ENCODE results near the gene DPH1. TPM values are rescaled to one million over a fixed set of nuclear protein-coding genes. Genes with fewer than 3 reads are reported as not detected.

DPH1 gene
- total RNA-seq, 2 experiments from 2014 or later: 40.1 to 45.0 TPM

DNA sequence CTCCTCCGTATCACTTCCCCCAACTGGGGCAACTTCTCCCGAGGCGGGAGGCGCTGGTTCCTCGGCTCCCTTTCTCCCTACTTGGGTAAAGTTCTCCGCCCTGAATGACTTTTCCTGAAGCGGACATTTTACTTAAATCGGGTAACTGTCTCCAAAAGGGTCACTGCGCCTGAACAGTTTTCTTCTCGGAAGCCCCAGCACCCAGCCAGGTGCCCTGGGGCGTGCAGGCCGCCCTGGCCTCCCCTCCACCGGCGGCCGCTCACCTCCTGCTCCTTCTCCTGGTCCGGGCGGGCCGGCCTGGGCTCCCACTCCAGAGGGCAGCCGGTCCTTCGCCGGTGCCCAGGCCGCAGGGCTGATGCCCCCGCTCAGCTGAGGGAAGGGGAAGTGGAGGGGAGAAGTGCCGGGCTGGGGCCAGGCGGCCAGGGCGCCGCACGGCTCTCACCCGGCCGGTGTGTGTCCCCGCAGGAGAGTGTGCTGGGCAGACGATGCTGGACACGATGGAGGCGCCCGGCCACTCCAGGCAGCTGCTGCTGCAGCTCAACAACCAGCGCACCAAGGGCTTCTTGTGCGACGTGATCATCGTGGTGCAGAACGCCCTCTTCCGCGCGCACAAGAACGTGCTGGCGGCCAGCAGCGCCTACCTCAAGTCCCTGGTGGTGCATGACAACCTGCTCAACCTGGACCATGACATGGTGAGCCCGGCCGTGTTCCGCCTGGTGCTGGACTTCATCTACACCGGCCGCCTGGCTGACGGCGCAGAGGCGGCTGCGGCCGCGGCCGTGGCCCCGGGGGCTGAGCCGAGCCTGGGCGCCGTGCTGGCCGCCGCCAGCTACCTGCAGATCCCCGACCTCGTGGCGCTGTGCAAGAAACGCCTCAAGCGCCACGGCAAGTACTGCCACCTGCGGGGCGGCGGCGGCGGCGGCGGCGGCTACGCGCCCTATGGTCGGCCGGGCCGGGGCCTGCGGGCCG is 26.5 kb downstream of the DPH1 start:
- ChIA-PET CTCF (interaction anchor here (0.6 to 7.4 kb wide), 11 partner anchors 12 to 794 kb away, joined by 3 to 115 read pairs (median 5); no protein-coding TSS in a partner anchor), POLR2A (interaction anchor here (0.6 to 3.2 kb wide), 10 partner anchors 8 to 209 kb away, joined by 3 to 20 read pairs (median 4); no protein-coding TSS in a partner anchor)

- CTCF ChIA-PET: interaction anchor here (0.6 to 7.4 kb wide), 10 partner anchors 11 to 793 kb away, joined by 3 to 115 read pairs (median 4); no protein-coding TSS in a partner anchor
- POLR2A ChIA-PET: interaction anchor here (1.2 to 3.2 kb wide), 3 partner anchors 12 to 188 kb away, joined by 5 to 20 read pairs (median 17); no protein-coding TSS in a partner anchor
These were observed 27.3 kb downstream of the DPH1 start for GRCh38 chr17:2057175-2057759.

- ChIA-PET CTCF (interaction anchor here (0.7 to 7.4 kb wide), 13 partner anchors 10 to 224 kb away, joined by 3 to 115 read pairs (median 4); no protein-coding TSS in a partner anchor), POLR2A (interaction anchor here (0.9 to 1.2 kb wide), 3 partner anchors 11 to 187 kb away, joined by 4 to 6 read pairs (median 5); no protein-coding TSS in a partner anchor)
These were observed 28.0 kb downstream of the DPH1 start for GRCh38 chr17:2057760-2058585.

DNA sequence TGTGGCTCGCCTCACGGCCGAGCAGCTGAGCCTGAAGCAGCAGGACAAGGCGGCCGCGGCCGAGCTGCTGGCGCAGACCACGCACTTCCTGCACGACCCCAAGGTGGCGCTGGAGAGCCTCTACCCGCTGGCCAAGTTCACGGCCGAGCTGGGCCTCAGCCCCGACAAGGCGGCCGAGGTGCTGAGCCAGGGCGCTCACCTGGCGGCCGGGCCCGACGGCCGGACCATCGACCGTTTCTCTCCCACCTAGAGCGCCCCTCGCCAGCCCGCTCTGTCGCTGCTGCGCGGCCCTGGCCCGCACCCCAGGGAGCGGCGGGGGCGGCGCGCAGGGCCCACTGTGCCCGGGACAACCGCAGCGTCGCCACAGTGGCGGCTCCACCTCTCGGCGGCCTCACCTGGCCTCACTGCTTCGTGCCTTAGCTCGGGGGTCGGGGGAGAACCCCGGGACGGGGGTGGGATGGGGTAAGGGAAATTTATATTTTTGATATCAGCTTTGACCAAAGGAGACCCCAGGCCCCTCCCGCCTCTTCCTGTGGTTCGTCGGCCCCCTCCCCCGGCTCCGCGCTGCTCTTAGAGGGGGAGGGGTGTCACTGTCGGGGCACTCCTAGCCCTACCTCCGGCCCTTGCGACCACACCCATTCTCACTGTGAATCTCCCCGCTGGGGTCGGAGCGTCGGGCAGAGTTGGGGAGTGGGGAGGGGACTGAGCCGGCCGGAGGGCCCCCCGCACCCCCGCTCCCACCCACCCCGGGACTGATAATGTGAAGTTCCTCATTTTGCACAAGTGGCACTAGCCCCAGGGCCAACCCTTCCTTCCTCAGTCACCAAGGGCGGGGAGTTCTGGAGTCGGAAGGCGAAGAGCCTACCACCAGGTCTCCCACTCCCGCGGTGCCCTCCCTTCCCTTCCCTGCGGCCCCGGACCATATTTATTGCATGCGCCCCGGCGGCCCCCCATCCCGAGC is 28.9 kb downstream of the DPH1 start:
- ChIA-PET POLR2A (interaction anchor here (0.9 to 1.2 kb wide), 3 partner anchors 10 to 186 kb away, joined by 4 to 6 read pairs (median 5); no protein-coding TSS in a partner anchor), CTCF (interaction anchor here (0.6 to 7.4 kb wide), 17 partner anchors 9 to 394 kb away, joined by 3 to 115 read pairs (median 4); no protein-coding TSS in a partner anchor)

GRCh38 chr17:2059547-2060384 is 29.8 kb downstream of the DPH1 start:
- POLR2A ChIA-PET: no interaction called here

DNA sequence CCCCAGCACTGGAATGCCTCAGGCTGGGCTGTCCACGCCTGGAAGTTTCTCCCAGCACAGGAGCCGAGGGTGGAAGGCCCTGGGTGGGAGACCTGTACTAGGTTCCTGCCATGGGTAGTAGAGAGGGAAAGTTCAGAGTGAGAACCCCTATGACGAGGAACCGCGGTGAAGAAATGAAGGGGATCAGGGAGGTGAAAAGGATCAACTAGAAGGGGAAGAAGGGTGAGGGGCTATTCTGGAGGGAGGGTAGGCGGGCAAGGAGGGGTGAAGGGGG is 30.4 kb downstream of the DPH1 start:
- ChIA-PET POLR2A (no interaction called here), CTCF (interaction anchor here (0.5 to 3.4 kb wide), 4 partner anchors 30 to 185 kb away, joined by 3 to 36 read pairs (median 7); no protein-coding TSS in a partner anchor)

More at GRCh38 chr17:2059547-2060384, 29.8 kb downstream of the DPH1 start:
- CTCF ChIA-PET: interaction anchor here (0.6 to 7.4 kb wide), 7 partner anchors 8 to 395 kb away, joined by 3 to 115 read pairs (median 11); no protein-coding TSS in a partner anchor

GRCh38 chr17:2060681-2061440 is 30.9 kb downstream of the DPH1 start:
- CTCF ChIA-PET: interaction anchor here (0.5 to 3.4 kb wide), 3 partner anchors 154 to 185 kb away, joined by 3 to 36 read pairs (median 11); no protein-coding TSS in a partner anchor

GRCh38 chr17:2061441-2061958 is 31.5 kb downstream of the DPH1 start:
- POLR2A ChIA-PET: no interaction called here
- CTCF ChIA-PET: no interaction called here

More at GRCh38 chr17:2060681-2061440, 30.9 kb downstream of the DPH1 start:
- POLR2A ChIA-PET: interaction anchor here (0.5 kb wide), 1 partner anchor 208 kb away, joined by 7 read pairs; no protein-coding TSS in a partner anchor

GRCh38 chr17:2062571-2063183 is 32.7 kb downstream of the DPH1 start:
- ChIA-PET POLR2A (no interaction called here), CTCF (interaction anchor here (11.0 kb wide), 1 partner anchor 6 kb away, joined by 115 read pairs; the partner anchor contains the start of gene HIC1)

DNA sequence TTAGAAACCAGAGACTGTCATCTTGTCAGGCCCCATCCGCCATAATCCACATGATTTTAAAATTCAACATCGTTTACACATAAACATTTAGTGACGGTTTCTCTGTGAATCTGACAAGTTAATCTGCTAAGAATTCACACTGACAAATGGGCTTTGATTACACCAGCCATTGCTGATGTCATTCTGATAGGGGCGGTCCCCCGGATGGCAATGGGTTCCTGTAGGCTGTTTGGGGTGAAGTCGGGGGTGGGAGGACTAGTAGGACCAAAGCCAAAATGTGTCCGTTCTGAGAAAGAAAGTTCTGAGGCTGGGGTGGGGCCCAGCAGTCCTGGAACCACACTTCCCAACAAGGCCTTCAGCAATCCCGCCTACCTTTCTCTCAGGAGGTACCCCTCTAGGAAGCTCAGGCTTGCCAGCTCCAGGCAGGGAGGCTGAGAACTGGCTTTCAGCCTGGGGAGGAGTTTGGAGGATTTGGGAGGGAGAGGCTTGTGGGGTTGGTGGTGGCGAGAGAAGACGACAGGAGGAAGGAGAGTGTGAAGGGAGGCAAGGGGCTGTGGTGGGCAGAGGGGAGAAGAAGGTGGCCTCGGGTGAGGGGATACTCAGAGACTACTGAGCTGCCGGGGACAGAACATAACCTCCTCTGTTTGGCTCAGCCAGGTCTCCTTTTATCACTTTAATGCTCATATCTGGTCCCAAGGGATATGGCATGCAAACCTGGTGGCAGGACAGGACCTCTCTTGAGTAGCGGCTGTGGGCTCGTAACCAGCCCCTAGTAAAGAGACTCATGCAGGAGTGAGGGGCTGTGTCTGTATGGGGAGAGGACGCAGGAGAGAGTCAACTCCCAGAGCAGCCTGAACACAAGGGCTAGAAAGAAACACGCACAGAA is 33.6 kb downstream of the DPH1 start:
- ChIA-PET POLR2A (interaction anchor here (1.1 to 1.3 kb wide), 2 partner anchors 7 to 20 kb away, joined by 4 to 5 read pairs; no protein-coding TSS in a partner anchor), CTCF (interaction anchor here (1.0 to 11.0 kb wide), 2 partner anchors 7 to 12 kb away, joined by 4 to 115 read pairs; partner anchors contain the start of gene HIC1)

- CTCF ChIA-PET: interaction anchor here (0.7 to 11.0 kb wide), 3 partner anchors 8 to 274 kb away, joined by 3 to 115 read pairs (median 4); partner anchors contain the start of gene HIC1
- POLR2A ChIA-PET: interaction anchor here (1.1 to 1.3 kb wide), 2 partner anchors 8 to 19 kb away, joined by 4 to 5 read pairs; no protein-coding TSS in a partner anchor
These were observed 34.2 kb downstream of the DPH1 start for GRCh38 chr17:2064147-2064489.

DNA sequence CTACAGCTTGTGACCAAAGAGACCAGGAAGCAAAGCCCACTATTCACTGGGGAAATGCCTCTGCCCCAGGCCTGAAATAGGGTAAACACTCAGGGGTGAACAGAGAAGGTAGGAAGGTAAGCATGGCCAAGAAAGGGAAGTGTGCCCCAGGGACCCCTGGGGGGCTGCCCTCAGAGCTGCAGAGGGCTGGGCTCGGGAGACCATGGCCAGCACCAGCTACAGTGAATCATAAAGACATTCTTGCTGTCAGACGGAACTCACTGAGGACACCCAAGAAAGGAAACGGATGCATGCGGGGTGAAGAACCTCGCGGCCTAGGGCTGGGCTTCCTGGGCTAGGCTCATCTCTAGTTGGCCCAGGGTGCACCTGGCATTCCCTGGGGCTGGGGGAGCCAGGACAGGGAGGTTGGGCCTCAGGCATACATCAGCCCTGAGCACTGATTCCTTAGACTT is 34.6 kb downstream of the DPH1 start:
- ChIA-PET POLR2A (interaction anchor here (0.6 to 1.3 kb wide), 3 partner anchors 9 to 38 kb away, joined by 4 to 5 read pairs (median 4); no protein-coding TSS in a partner anchor), CTCF (interaction anchor here (0.7 to 11.0 kb wide), 6 partner anchors 8 to 274 kb away, joined by 3 to 115 read pairs (median 4); partner anchors contain the start of gene HIC1)

GRCh38 chr17:2064980-2065785 is 35.2 kb downstream of the DPH1 start:
- POLR2A ChIA-PET: interaction anchor here (0.6 to 1.3 kb wide), 4 partner anchors 9 to 165 kb away, joined by 4 to 8 read pairs (median 4); no protein-coding TSS in a partner anchor
- CTCF ChIA-PET: interaction anchor here (0.6 to 11.0 kb wide), 6 partner anchors 9 to 193 kb away, joined by 3 to 115 read pairs (median 6); partner anchors contain the start of gene HIC1

Data from activated CD8-positive, alpha-beta memory T cell treated with anti-CD3 and anti-CD28 coated beads for 36 hours (primary cell).